ENCODE data around the gene BEST1.
A peak's percentile ranks its signal among the peaks of the same experiment; 100 is the strongest.
"Not testable (repeated sequence)": the region's sequence is repeated elsewhere in the genome, so short reads cannot be mapped to it uniquely, and the experiment has no call there.

The BEST1 gene

GRCh38 chr11:61949169-61950034 lies 749 bp upstream of the BEST1 start:
- DNase-seq: peak; percentile 24

- DNase-seq: no peak
These were observed 1.5 kb downstream of the BEST1 start for GRCh38 chr11:61951484-61952135.

GRCh38 chr11:61952882-61953281 lies 2.7 kb downstream of the BEST1 start:
- no peak for DNase-seq

GRCh38 chr11:61953632-61954031 lies 3.5 kb downstream of the BEST1 start:
- not testable (repeated sequence) for DNase-seq

- no peak for DNase-seq
These were observed 4.1 kb downstream of the BEST1 start for GRCh38 chr11:61954106-61954850.

- peak; percentile 21 for DNase-seq
These were observed 4.8 kb downstream of the BEST1 start for GRCh38 chr11:61954851-61955421.

GRCh38 chr11:61955422-61956135 lies 5.4 kb downstream of the BEST1 start:
- peak; percentile 18 for DNase-seq

- no peak for DNase-seq
These were observed 6.3 kb downstream of the BEST1 start for GRCh38 chr11:61956191-61957020.

- no peak for DNase-seq
These were observed 7.0 kb downstream of the BEST1 start for GRCh38 chr11:61957021-61957770.

GRCh38 chr11:61958590-61958989 lies 8.4 kb downstream of the BEST1 start:
- no peak for DNase-seq

- no peak for DNase-seq
These were observed 9.0 kb downstream of the BEST1 start for GRCh38 chr11:61959114-61959513.

GRCh38 chr11:61959678-61960077 lies 9.5 kb downstream of the BEST1 start:
- no peak for DNase-seq

- DNase-seq: no peak
These were observed 10.4 kb downstream of the BEST1 start for GRCh38 chr11:61960532-61960931.

- DNase-seq: no peak
These were observed 11.5 kb downstream of the BEST1 start for GRCh38 chr11:61961570-61962212.

- DNase-seq: peak; percentile 34
These were observed 12.3 kb downstream of the BEST1 start for GRCh38 chr11:61962213-61963015.

- peak; percentile 49 for DNase-seq
These were observed 12.8 kb downstream of the BEST1 start for GRCh38 chr11:61963016-61963281.

GRCh38 chr11:61963282-61964057 lies 13.3 kb downstream of the BEST1 start:
- peak; percentile 57 for DNase-seq

GRCh38 chr11:61964058-61964665 lies 14.0 kb downstream of the BEST1 start:
- peak; percentile 43 for DNase-seq
